Measurements from ENCODE around the gene PTGFR. TPM values are rescaled to one million over a fixed set of nuclear protein-coding genes. Genes with fewer than 3 reads are reported as not detected.

The PTGFR gene
- total RNA-seq, 2 experiments from 2014 or later = not detected

- ChIA-PET POLR2A (no interaction called here), CTCF (interaction anchor here (0.6 kb wide), 1 partner anchor 1920 kb away, joined by 3 read pairs; no protein-coding TSS in a partner anchor)
- peaks cover 26% of the 10 kb centered on the region for H3K27me3 Mint-ChIP-seq
- DNase-seq = no peak
- peaks cover 1% of the 10 kb centered on the region for H3K4me1 Mint-ChIP-seq
- no peak overlapping the region for H3K4me3 Mint-ChIP-seq
- H3K9me3 Mint-ChIP-seq = no peaks in the 10 kb centered on the region
- no peak overlapping the region for H3K27ac Mint-ChIP-seq
- no peaks in the 10 kb centered on the region for H3K36me3 Mint-ChIP-seq (ENCODE audit: low read depth)
Observed at GRCh38 chr1:78492386-78492950, 1.7 kb downstream of the PTGFR start.

GRCh38 chr1:78493451-78493850 lies 2.7 kb downstream of the PTGFR start:
- H3K27ac Mint-ChIP-seq = no peak overlapping the region
- H3K27me3 Mint-ChIP-seq = peaks cover 26% of the 10 kb centered on the region
- H3K36me3 Mint-ChIP-seq (ENCODE audit: low read depth) = no peaks in the 10 kb centered on the region
- H3K9me3 Mint-ChIP-seq = no peaks in the 10 kb centered on the region
- ChIA-PET CTCF (no interaction called here), POLR2A (no interaction called here)
- DNase-seq = no peak
- peaks cover 1% of the 10 kb centered on the region for H3K4me1 Mint-ChIP-seq
- H3K4me3 Mint-ChIP-seq = no peak overlapping the region

- Mint-ChIP-seq H3K27me3 (peaks cover 2% of the 10 kb centered on the region), H3K36me3 (ENCODE audit: low read depth) (no peaks in the 10 kb centered on the region), H3K4me3 (no peak overlapping the region), H3K4me1 (no peaks in the 10 kb centered on the region), H3K27ac (no peak overlapping the region), H3K9me3 (no peaks in the 10 kb centered on the region)
- ChIA-PET POLR2A (no interaction called here), CTCF (no interaction called here)
- no peak for DNase-seq
Observed at GRCh38 chr1:78497201-78497600, 6.4 kb downstream of the PTGFR start.

- Mint-ChIP-seq H3K27ac (no peak overlapping the region), H3K36me3 (ENCODE audit: low read depth) (no peaks in the 10 kb centered on the region), H3K4me1 (no peaks in the 10 kb centered on the region), H3K27me3 (no peaks in the 10 kb centered on the region), H3K9me3 (no peaks in the 10 kb centered on the region), H3K4me3 (no peak overlapping the region)
- ChIA-PET POLR2A (no interaction called here), CTCF (no interaction called here)
- DNase-seq = no peak
Observed at GRCh38 chr1:78500529-78500928, 9.8 kb downstream of the PTGFR start.

- H3K9me3 Mint-ChIP-seq = no peaks in the 10 kb centered on the region
- CTCF ChIA-PET = no interaction called here
- no peaks in the 10 kb centered on the region for H3K27me3 Mint-ChIP-seq
- no peak for DNase-seq
- no peak overlapping the region for H3K27ac Mint-ChIP-seq
- POLR2A ChIA-PET = interaction anchor here (0.5 kb wide), 1 partner anchor 454 kb away, joined by 3 read pairs; no protein-coding TSS in a partner anchor
- H3K4me1 Mint-ChIP-seq = no peaks in the 10 kb centered on the region
- H3K4me3 Mint-ChIP-seq = no peak overlapping the region
- no peaks in the 10 kb centered on the region for H3K36me3 Mint-ChIP-seq (ENCODE audit: low read depth)
Observed at GRCh38 chr1:78501203-78501602, 10.4 kb downstream of the PTGFR start.

- CTCF ChIA-PET = no interaction called here
- no peaks in the 10 kb centered on the region for H3K27me3 Mint-ChIP-seq
- DNase-seq = no peak
- H3K4me3 Mint-ChIP-seq = no peak overlapping the region
- no peaks in the 10 kb centered on the region for H3K4me1 Mint-ChIP-seq
- H3K36me3 Mint-ChIP-seq (ENCODE audit: low read depth) = no peaks in the 10 kb centered on the region
- peaks cover 9% of the 10 kb centered on the region for H3K9me3 Mint-ChIP-seq
- H3K27ac Mint-ChIP-seq = no peak overlapping the region
- POLR2A ChIA-PET = no interaction called here
Observed at GRCh38 chr1:78511334-78511733, 20.6 kb downstream of the PTGFR start.

GRCh38 chr1:78516716-78517115 lies 25.9 kb downstream of the PTGFR start:
- Mint-ChIP-seq H3K27me3 (no peaks in the 10 kb centered on the region), H3K4me3 (no peak overlapping the region), H3K9me3 (peaks cover 5% of the 10 kb centered on the region), H3K36me3 (ENCODE audit: low read depth) (no peaks in the 10 kb centered on the region), H3K27ac (no peak overlapping the region), H3K4me1 (no peaks in the 10 kb centered on the region)
- ChIA-PET POLR2A (no interaction called here), CTCF (no interaction called here)
- DNase-seq = no peak

- H3K9me3 Mint-ChIP-seq = peaks cover 2% of the 10 kb centered on the region
- CTCF ChIA-PET = no interaction called here
- no peak overlapping the region for H3K27ac Mint-ChIP-seq
- no peak overlapping the region for H3K4me3 Mint-ChIP-seq
- no peaks in the 10 kb centered on the region for H3K27me3 Mint-ChIP-seq
- H3K4me1 Mint-ChIP-seq = no peaks in the 10 kb centered on the region
- H3K36me3 Mint-ChIP-seq (ENCODE audit: low read depth) = no peaks in the 10 kb centered on the region
- no peak for DNase-seq
- POLR2A ChIA-PET = no interaction called here
Observed at GRCh38 chr1:78519446-78519845, 28.7 kb downstream of the PTGFR start.

GRCh38 chr1:78520216-78520615 lies 29.4 kb downstream of the PTGFR start:
- Mint-ChIP-seq H3K9me3 (no peaks in the 10 kb centered on the region), H3K4me1 (no peaks in the 10 kb centered on the region), H3K4me3 (no peak overlapping the region), H3K27me3 (no peaks in the 10 kb centered on the region), H3K27ac (no peak overlapping the region), H3K36me3 (ENCODE audit: low read depth) (no peaks in the 10 kb centered on the region)
- CTCF ChIA-PET = interaction anchor here (0.9 kb wide), 1 partner anchor 158 kb away, joined by 3 read pairs; no protein-coding TSS in a partner anchor
- no peak for DNase-seq
- POLR2A ChIA-PET = no interaction called here

- H3K9me3 Mint-ChIP-seq = no peaks in the 10 kb centered on the region
- H3K4me3 Mint-ChIP-seq = no peak overlapping the region
- H3K36me3 Mint-ChIP-seq (ENCODE audit: low read depth) = no peaks in the 10 kb centered on the region
- H3K27ac Mint-ChIP-seq = no peak overlapping the region
- no peaks in the 10 kb centered on the region for H3K27me3 Mint-ChIP-seq
- DNase-seq = no peak
- H3K4me1 Mint-ChIP-seq = no peaks in the 10 kb centered on the region
- CTCF ChIA-PET = interaction anchor here (0.9 kb wide), 1 partner anchor 158 kb away, joined by 3 read pairs; no protein-coding TSS in a partner anchor
- POLR2A ChIA-PET = no interaction called here
Observed at GRCh38 chr1:78520843-78521242, 30.1 kb downstream of the PTGFR start.

GRCh38 chr1:78522136-78522535 lies 31.4 kb downstream of the PTGFR start:
- Mint-ChIP-seq H3K27ac (no peak overlapping the region), H3K4me1 (no peaks in the 10 kb centered on the region), H3K27me3 (no peaks in the 10 kb centered on the region), H3K36me3 (ENCODE audit: low read depth) (no peaks in the 10 kb centered on the region), H3K4me3 (no peak overlapping the region), H3K9me3 (no peaks in the 10 kb centered on the region)
- ChIA-PET POLR2A (no interaction called here), CTCF (no interaction called here)
- no peak for DNase-seq

- Mint-ChIP-seq H3K4me1 (no peaks in the 10 kb centered on the region), H3K36me3 (ENCODE audit: low read depth) (no peaks in the 10 kb centered on the region), H3K9me3 (no peaks in the 10 kb centered on the region), H3K4me3 (no peak overlapping the region), H3K27ac (no peak overlapping the region), H3K27me3 (no peaks in the 10 kb centered on the region)
- ChIA-PET CTCF (no interaction called here), POLR2A (no interaction called here)
- no peak for DNase-seq
Observed at GRCh38 chr1:78526496-78526895, 35.7 kb downstream of the PTGFR start.

GRCh38 chr1:78527706-78528105 lies 36.9 kb downstream of the PTGFR start:
- Mint-ChIP-seq H3K27me3 (no peaks in the 10 kb centered on the region), H3K36me3 (ENCODE audit: low read depth) (no peaks in the 10 kb centered on the region), H3K4me1 (no peaks in the 10 kb centered on the region), H3K27ac (no peak overlapping the region), H3K9me3 (no peaks in the 10 kb centered on the region), H3K4me3 (no peak overlapping the region)
- CTCF ChIA-PET = no interaction called here
- POLR2A ChIA-PET = no interaction called here
- DNase-seq = no peak

GRCh38 chr1:78533527-78533926 lies 42.8 kb downstream of the PTGFR start:
- no peak overlapping the region for H3K27ac Mint-ChIP-seq
- CTCF ChIA-PET = no interaction called here
- no peaks in the 10 kb centered on the region for H3K27me3 Mint-ChIP-seq
- DNase-seq = no peak
- POLR2A ChIA-PET = no interaction called here
- no peaks in the 10 kb centered on the region for H3K36me3 Mint-ChIP-seq (ENCODE audit: low read depth)
- H3K4me1 Mint-ChIP-seq = no peaks in the 10 kb centered on the region
- no peaks in the 10 kb centered on the region for H3K9me3 Mint-ChIP-seq
- H3K4me3 Mint-ChIP-seq = no peak overlapping the region

Data from activated CD4-positive, alpha-beta memory T cell treated with anti-CD3 and anti-CD28 coated beads, Interleukin-2, amount 10 ng/mL, durations not matched to agents 7 days and 5 days (primary cell).